Measurements from ENCODE around the gene IL22RA2. TPM values are rescaled to one million over a fixed set of nuclear protein-coding genes. Genes with fewer than 3 reads are reported as not detected.
A peak's percentile ranks its signal among the peaks of the same experiment; 100 is the strongest.

The IL22RA2 gene
- total and polyA plus RNA-seq, 9 of the 15 experiments (the other 6 are each of a cell fraction or from before 2014, with no cell fraction given) = 0.03 TPM; not detected in 8

GRCh38 chr6:137218917-137219663 is 45.6 kb upstream of the IL22RA2 start, which contains the start of gene IFNGR1 (continued):
- TF ChIP-seq MBD1 (CRISPR knock-in tag; IDR thresholded peaks at IDR 0.05) (no peak), SAP30 (IDR thresholded peaks at IDR 0.05; ENCODE audit: borderline replicate concordance, insufficient read depth, low read depth, low read length, poor library complexity, severe bottlenecking) (peak; percentile 87), POU5F1 (IDR thresholded peaks at IDR 0.05; ENCODE audit: borderline replicate concordance, low read depth, low read length, partially characterized antibody) (no peak), DNMT1 (IDR thresholded peaks at IDR 0.05) (no peak), TCF7L2 (IDR thresholded peaks at IDR 0.05; ENCODE audit: low read depth, low read length) (no peak), ZNF253 (CRISPR knock-in tag; conservative IDR thresholded peaks at IDR 0.05) (no peak), HEY1 (CRISPR knock-in tag; IDR thresholded peaks at IDR 0.05; ENCODE audit: borderline replicate concordance) (no peak), RUNX1 (IDR thresholded peaks at IDR 0.05; ENCODE audit: low read depth) (peak; percentile 13; the same call in 1 of the 2 replicates), TFAP4 (CRISPR knock-in tag; IDR thresholded peaks at IDR 0.05; ENCODE audit: borderline replicate concordance) (peak; percentile 87), RERE (CRISPR knock-in tag; IDR thresholded peaks at IDR 0.05; ENCODE audit: borderline replicate concordance) (no peak), ZBTB11 (CRISPR knock-in tag; IDR thresholded peaks at IDR 0.05) (peak in 2 of 3 experiments; percentile 55 to 78; a peak in 2 of 6 replicates), NCOA2 (IDR thresholded peaks at IDR 0.05; ENCODE audit: partially characterized antibody in 2 of 2) (no peak), MYBL2 (IDR thresholded peaks at IDR 0.05; ENCODE audit: low read depth) (no peak), MYBL2 (CRISPR knock-in tag; IDR thresholded peaks at IDR 0.05; ENCODE audit: borderline replicate concordance) (no peak)

Data from K562 (cell line).